ENCODE results near the gene ARHGEF38.

The ARHGEF38 gene

GRCh38 chr4:105622269-105622668, 69.8 kb downstream of the ARHGEF38 start:
- no peaks in the 10 kb centered on the region for H3K9me3 ChIP-seq (ENCODE audit: control extremely low read depth in 1 of 5, control insufficient read depth in 4 of 5, insufficient read depth in 2 of 5, low read depth in 1 of 5, low read length in 4 of 5)
- peaks cover 0 to 6% (median 5%) of the 10 kb centered on the region in 4 experiments for H3K4me1 ChIP-seq (ENCODE audit: control extremely low read depth in 1 of 4, control insufficient read depth in 4 of 4, insufficient read depth in 4 of 4, low read length in 3 of 4)
- no peak overlapping the region for H3K27ac ChIP-seq (ENCODE audit: insufficient read depth in 1 of 2, low read depth in 1 of 2, low read length in 2 of 2, poor library complexity in 1 of 2, severe bottlenecking in 2 of 2)
- H3K27me3 ChIP-seq (replicated peaks in 2 of 5; ENCODE audit: control insufficient read depth in 4 of 5, insufficient read depth in 5 of 5, low read length in 4 of 5), result no peaks in the 10 kb centered on the region
- ChIA-PET CTCF (interaction anchor here (1.7 kb wide), 2 partner anchors 9 to 12 kb away, joined by 4 to 7 read pairs; no protein-coding TSS in a partner anchor), POLR2A (no interaction called here)
- no peak overlapping the region for H3K4me3 ChIP-seq (ENCODE audit: control insufficient read depth in 1 of 7, extremely low read depth in 1 of 7, insufficient read depth in 4 of 7, low read depth in 2 of 7, low read length in 6 of 7)
- WGBS (ENCODE audit: insufficient coverage), result 100% methylated on average over 2 of the region's 4 CpGs
- no peak for DNase-seq
- H3K36me3 ChIP-seq (ENCODE audit: control insufficient read depth in 4 of 4, insufficient read depth in 4 of 4, low read length in 3 of 4), result no peaks in the 10 kb centered on the region

DNA sequence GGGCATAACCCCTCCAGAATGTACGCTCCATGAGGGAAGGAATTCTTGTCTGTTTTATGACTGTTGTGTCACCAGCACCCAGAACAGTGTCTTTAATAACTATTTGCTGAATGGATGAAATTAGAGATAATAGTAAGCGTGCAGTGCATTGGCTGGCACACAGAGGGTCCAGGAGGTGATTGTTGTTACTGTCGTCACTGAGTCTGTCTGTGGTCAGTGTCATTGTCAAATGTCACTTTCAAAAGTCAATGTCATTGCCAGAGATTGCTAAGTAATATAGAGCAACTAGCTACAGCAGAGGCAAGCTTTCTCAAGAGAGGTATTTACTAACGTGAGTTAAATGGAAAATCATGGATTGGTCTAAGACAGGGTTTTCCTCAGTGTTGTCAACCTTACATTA, 70.7 kb downstream of the ARHGEF38 start:
- no peak overlapping the region for H3K4me3 ChIP-seq (ENCODE audit: control insufficient read depth in 1 of 7, extremely low read depth in 1 of 7, insufficient read depth in 4 of 7, low read depth in 2 of 7, low read length in 6 of 7)
- H3K9me3 ChIP-seq (ENCODE audit: control extremely low read depth in 1 of 5, control insufficient read depth in 4 of 5, insufficient read depth in 2 of 5, low read depth in 1 of 5, low read length in 4 of 5), result no peaks in the 10 kb centered on the region
- WGBS (ENCODE audit: insufficient coverage), result 89% methylated on average over 3 of the region's 4 CpGs
- ChIA-PET CTCF (interaction anchor here (0.8 to 1.8 kb wide), 3 partner anchors 9 to 102 kb away, joined by 3 to 9 read pairs (median 8); no protein-coding TSS in a partner anchor), POLR2A (interaction anchor here (0.6 kb wide), 1 partner anchor 574 kb away, joined by 3 read pairs; no protein-coding TSS in a partner anchor)
- no peaks in the 10 kb centered on the region for H3K27me3 ChIP-seq (replicated peaks in 2 of 5; ENCODE audit: control insufficient read depth in 4 of 5, insufficient read depth in 5 of 5, low read length in 4 of 5)
- no peak for DNase-seq
- H3K36me3 ChIP-seq (ENCODE audit: control insufficient read depth in 4 of 4, insufficient read depth in 4 of 4, low read length in 3 of 4), result no peaks in the 10 kb centered on the region
- H3K4me1 ChIP-seq (ENCODE audit: control extremely low read depth in 1 of 4, control insufficient read depth in 4 of 4, insufficient read depth in 4 of 4, low read length in 3 of 4), result peaks cover 0 to 6% (median 5%) of the 10 kb centered on the region in 4 experiments
- H3K27ac ChIP-seq (ENCODE audit: insufficient read depth in 1 of 2, low read depth in 1 of 2, low read length in 2 of 2, poor library complexity in 1 of 2, severe bottlenecking in 2 of 2), result no peak overlapping the region

DNA sequence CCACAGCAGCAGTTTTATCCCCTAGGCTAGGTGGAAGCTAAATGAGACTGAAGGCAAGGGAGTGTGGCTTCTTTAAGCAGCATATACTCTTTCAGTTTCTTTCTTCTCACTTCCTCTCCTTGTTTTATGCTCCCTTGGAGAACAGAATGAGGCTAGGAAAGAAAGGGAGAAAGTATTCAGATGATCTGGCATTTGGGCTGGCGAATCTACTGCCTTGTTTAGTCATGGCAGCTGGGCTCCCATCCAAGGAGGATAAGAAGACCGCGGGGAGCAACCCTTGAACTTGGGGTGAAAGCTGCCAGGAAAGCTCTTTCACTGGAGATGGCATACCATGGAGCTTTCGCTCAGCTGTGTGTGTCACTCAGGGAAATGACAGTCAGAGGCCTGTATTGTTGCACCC, 72.1 kb downstream of the ARHGEF38 start:
- peaks cover 0 to 6% (median 5%) of the 10 kb centered on the region in 4 experiments for H3K4me1 ChIP-seq (ENCODE audit: control extremely low read depth in 1 of 4, control insufficient read depth in 4 of 4, insufficient read depth in 4 of 4, low read length in 3 of 4)
- 30% methylated on average over 4 of the region's 4 CpGs for WGBS (ENCODE audit: insufficient coverage)
- no peaks in the 10 kb centered on the region for H3K27me3 ChIP-seq (replicated peaks in 2 of 5; ENCODE audit: control insufficient read depth in 4 of 5, insufficient read depth in 5 of 5, low read length in 4 of 5)
- H3K36me3 ChIP-seq (ENCODE audit: control insufficient read depth in 4 of 4, insufficient read depth in 4 of 4, low read length in 3 of 4), result no peaks in the 10 kb centered on the region
- DNase-seq, result peak in 2 of 3 donors; percentile 17 to 24
- POLR2A ChIA-PET, result no interaction called here
- H3K4me3 ChIP-seq (ENCODE audit: control insufficient read depth in 1 of 7, extremely low read depth in 1 of 7, insufficient read depth in 4 of 7, low read depth in 2 of 7, low read length in 6 of 7), result peak overlapping the region in 3 of 7 experiments; percentile 14 to 35 (median 19)
- CTCF ChIA-PET, result interaction anchor here (1.7 to 1.8 kb wide), 2 partner anchors 8 to 103 kb away, joined by 8 to 9 read pairs; no protein-coding TSS in a partner anchor
- H3K27ac ChIP-seq (ENCODE audit: insufficient read depth in 1 of 2, low read depth in 1 of 2, low read length in 2 of 2, poor library complexity in 1 of 2, severe bottlenecking in 2 of 2), result no peak overlapping the region
- H3K9me3 ChIP-seq (ENCODE audit: control extremely low read depth in 1 of 5, control insufficient read depth in 4 of 5, insufficient read depth in 2 of 5, low read depth in 1 of 5, low read length in 4 of 5), result no peaks in the 10 kb centered on the region

DNA sequence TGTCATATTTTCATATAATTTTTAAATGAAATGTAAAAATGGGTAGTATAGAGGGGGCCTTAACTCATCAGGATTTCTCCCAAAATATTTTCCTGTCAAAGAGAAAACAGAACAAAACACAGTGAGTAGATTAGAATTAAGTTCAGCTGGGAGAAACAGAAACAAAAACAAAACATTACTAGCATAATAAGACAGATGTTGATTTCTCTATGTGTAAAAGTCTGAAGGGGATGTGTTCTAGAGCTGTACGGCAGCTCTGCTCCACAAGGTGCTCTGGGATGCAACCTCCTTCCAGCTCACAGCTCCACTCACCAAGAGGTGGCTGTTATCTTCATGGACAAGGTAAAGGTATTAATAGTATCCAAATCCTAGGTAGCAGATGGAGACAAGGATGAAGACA, 72.8 kb downstream of the ARHGEF38 start:
- POLR2A ChIA-PET, result no interaction called here
- Histone ChIP-seq H3K4me1 (ENCODE audit: control extremely low read depth in 1 of 4, control insufficient read depth in 4 of 4, insufficient read depth in 4 of 4, low read length in 3 of 4) (peaks cover 0 to 6% (median 5%) of the 10 kb centered on the region in 4 experiments), H3K27ac (ENCODE audit: insufficient read depth in 1 of 2, low read depth in 1 of 2, low read length in 2 of 2, poor library complexity in 1 of 2, severe bottlenecking in 2 of 2) (no peak overlapping the region), H3K9me3 (ENCODE audit: control extremely low read depth in 1 of 5, control insufficient read depth in 4 of 5, insufficient read depth in 2 of 5, low read depth in 1 of 5, low read length in 4 of 5) (no peaks in the 10 kb centered on the region), H3K36me3 (ENCODE audit: control insufficient read depth in 4 of 4, insufficient read depth in 4 of 4, low read length in 3 of 4) (no peaks in the 10 kb centered on the region), H3K27me3 (replicated peaks in 2 of 5; ENCODE audit: control insufficient read depth in 4 of 5, insufficient read depth in 5 of 5, low read length in 4 of 5) (no peaks in the 10 kb centered on the region), H3K4me3 (ENCODE audit: control insufficient read depth in 1 of 7, extremely low read depth in 1 of 7, insufficient read depth in 4 of 7, low read depth in 2 of 7, low read length in 6 of 7) (no peak overlapping the region)
- no peak for DNase-seq
- no CpG with 5 or more reads among the region's 1 CpG for whole genome bisulfite sequencing (ENCODE audit: insufficient coverage)
- CTCF ChIA-PET, result interaction anchor here (1.0 kb wide), 1 partner anchor 15 kb away, joined by 3 read pairs; no protein-coding TSS in a partner anchor

- POLR2A ChIA-PET, result no interaction called here
- Histone ChIP-seq H3K9me3 (ENCODE audit: control extremely low read depth in 1 of 5, control insufficient read depth in 4 of 5, insufficient read depth in 2 of 5, low read depth in 1 of 5, low read length in 4 of 5) (no peaks in the 10 kb centered on the region), H3K27ac (ENCODE audit: insufficient read depth in 1 of 2, low read depth in 1 of 2, low read length in 2 of 2, poor library complexity in 1 of 2, severe bottlenecking in 2 of 2) (no peak overlapping the region), H3K27me3 (replicated peaks in 2 of 5; ENCODE audit: control insufficient read depth in 4 of 5, insufficient read depth in 5 of 5, low read length in 4 of 5) (no peaks in the 10 kb centered on the region), H3K4me1 (ENCODE audit: control extremely low read depth in 1 of 4, control insufficient read depth in 4 of 4, insufficient read depth in 4 of 4, low read length in 3 of 4) (peaks cover 0 to 6% (median 5%) of the 10 kb centered on the region in 4 experiments), H3K36me3 (ENCODE audit: control insufficient read depth in 4 of 4, insufficient read depth in 4 of 4, low read length in 3 of 4) (no peaks in the 10 kb centered on the region), H3K4me3 (ENCODE audit: control insufficient read depth in 1 of 7, extremely low read depth in 1 of 7, insufficient read depth in 4 of 7, low read depth in 2 of 7, low read length in 6 of 7) (no peak overlapping the region)
- 100% methylated on average over 2 of the region's 2 CpGs for WGBS (ENCODE audit: insufficient coverage)
- CTCF ChIA-PET, result no interaction called here
- no peak for DNase-seq
These were observed 74.4 kb downstream of the ARHGEF38 start for GRCh38 chr4:105626846-105627245.

GRCh38 chr4:105627620-105628019, 75.2 kb downstream of the ARHGEF38 start:
- no peaks in the 10 kb centered on the region for H3K9me3 ChIP-seq (ENCODE audit: control extremely low read depth in 1 of 5, control insufficient read depth in 4 of 5, insufficient read depth in 2 of 5, low read depth in 1 of 5, low read length in 4 of 5)
- POLR2A ChIA-PET, result no interaction called here
- H3K4me1 ChIP-seq (ENCODE audit: control extremely low read depth in 1 of 4, control insufficient read depth in 4 of 4, insufficient read depth in 4 of 4, low read length in 3 of 4), result peaks cover 0 to 6% (median 5%) of the 10 kb centered on the region in 4 experiments
- DNase-seq, result peak in 1 of 3 donors; percentile 32
- CTCF ChIA-PET, result interaction anchor here (0.6 to 1.4 kb wide), 3 partner anchors 19 to 674 kb away, joined by 3 to 4 read pairs (median 3); no protein-coding TSS in a partner anchor
- no peaks in the 10 kb centered on the region for H3K36me3 ChIP-seq (ENCODE audit: control insufficient read depth in 4 of 4, insufficient read depth in 4 of 4, low read length in 3 of 4)
- WGBS (ENCODE audit: insufficient coverage), result no CpG with 5 or more reads among the region's 3 CpGs
- no peak overlapping the region for H3K27ac ChIP-seq (ENCODE audit: insufficient read depth in 1 of 2, low read depth in 1 of 2, low read length in 2 of 2, poor library complexity in 1 of 2, severe bottlenecking in 2 of 2)
- no peaks in the 10 kb centered on the region for H3K27me3 ChIP-seq (replicated peaks in 2 of 5; ENCODE audit: control insufficient read depth in 4 of 5, insufficient read depth in 5 of 5, low read length in 4 of 5)
- no peak overlapping the region for H3K4me3 ChIP-seq (ENCODE audit: control insufficient read depth in 1 of 7, extremely low read depth in 1 of 7, insufficient read depth in 4 of 7, low read depth in 2 of 7, low read length in 6 of 7)

- CTCF ChIA-PET, result interaction anchor here (1.2 to 3.1 kb wide), 10 partner anchors 7 to 133 kb away, joined by 3 to 17 read pairs (median 6); no protein-coding TSS in a partner anchor
- no peak for DNase-seq
- H3K27me3 ChIP-seq (replicated peaks in 2 of 5; ENCODE audit: control insufficient read depth in 4 of 5, insufficient read depth in 5 of 5, low read length in 4 of 5), result no peaks in the 10 kb centered on the region
- H3K36me3 ChIP-seq (ENCODE audit: control insufficient read depth in 4 of 4, insufficient read depth in 4 of 4, low read length in 3 of 4), result no peaks in the 10 kb centered on the region
- 92% methylated on average over 3 of the region's 7 CpGs for WGBS (ENCODE audit: insufficient coverage)
- no peaks in the 10 kb centered on the region for H3K9me3 ChIP-seq (ENCODE audit: control extremely low read depth in 1 of 5, control insufficient read depth in 4 of 5, insufficient read depth in 2 of 5, low read depth in 1 of 5, low read length in 4 of 5)
- no peak overlapping the region for H3K27ac ChIP-seq (ENCODE audit: insufficient read depth in 1 of 2, low read depth in 1 of 2, low read length in 2 of 2, poor library complexity in 1 of 2, severe bottlenecking in 2 of 2)
- no peaks in the 10 kb centered on the region for H3K4me1 ChIP-seq (ENCODE audit: control extremely low read depth in 1 of 4, control insufficient read depth in 4 of 4, insufficient read depth in 4 of 4, low read length in 3 of 4)
- no peak overlapping the region for H3K4me3 ChIP-seq (ENCODE audit: control insufficient read depth in 1 of 7, extremely low read depth in 1 of 7, insufficient read depth in 4 of 7, low read depth in 2 of 7, low read length in 6 of 7)
- POLR2A ChIA-PET, result no interaction called here
These were observed 78.5 kb downstream of the ARHGEF38 start for GRCh38 chr4:105630670-105631655.
